GM13976 (cell line): ENCODE data around the gene AGMO.

Source experiments
- DNase-seq: peaks from one replicate; pipeline ENCODE4 v3.0.0; 2012; ENCODE audit warnings: low spot score
- in situ Hi-C: fragments of 300-500 bp; cut with MboI; formaldehyde crosslinking; loops from one replicate; pipeline ENCODE4 v1.12.0; 2022; ENCODE audit warnings: low sequenced_read_pairs, mixed read lengths, inconsistent platforms; ENCODE audit not compliant: unreplicated experiment
- TF ChIP-seq, protein P1 (sequence below): IDR thresholded peaks from 2 replicates; pipeline ENCODE4 v1.5.1; 2012; ENCODE audit warnings: borderline replicate concordance, mild to moderate bottlenecking; ENCODE audit not compliant: insufficient read depth; ENCODE audit errors: extremely low read depth, missing control alignments, control extremely low read depth

AGMO gene

DNA sequence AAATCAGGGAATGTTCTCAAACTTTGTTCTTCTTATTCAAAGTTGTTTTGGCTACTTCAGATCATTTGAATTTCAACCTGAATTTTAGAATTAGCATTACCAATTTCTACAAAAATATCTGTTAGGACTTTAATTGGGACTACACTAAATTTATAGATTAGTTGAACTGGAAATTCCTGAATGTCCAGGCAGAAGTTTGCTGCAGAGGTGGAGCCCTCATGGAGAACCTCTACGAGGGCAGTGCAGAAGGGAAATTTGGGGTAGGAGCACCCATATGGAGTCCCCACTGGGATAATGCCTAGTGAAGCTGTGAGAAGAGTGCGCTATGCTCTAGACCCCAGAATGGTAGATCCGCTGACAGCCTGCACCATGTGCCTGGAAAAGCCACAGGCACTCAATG, 22.8 kb upstream of the AGMO start:
- in situ Hi-C loops, result no loop called here
- TF ChIP-seq, protein P1, sequence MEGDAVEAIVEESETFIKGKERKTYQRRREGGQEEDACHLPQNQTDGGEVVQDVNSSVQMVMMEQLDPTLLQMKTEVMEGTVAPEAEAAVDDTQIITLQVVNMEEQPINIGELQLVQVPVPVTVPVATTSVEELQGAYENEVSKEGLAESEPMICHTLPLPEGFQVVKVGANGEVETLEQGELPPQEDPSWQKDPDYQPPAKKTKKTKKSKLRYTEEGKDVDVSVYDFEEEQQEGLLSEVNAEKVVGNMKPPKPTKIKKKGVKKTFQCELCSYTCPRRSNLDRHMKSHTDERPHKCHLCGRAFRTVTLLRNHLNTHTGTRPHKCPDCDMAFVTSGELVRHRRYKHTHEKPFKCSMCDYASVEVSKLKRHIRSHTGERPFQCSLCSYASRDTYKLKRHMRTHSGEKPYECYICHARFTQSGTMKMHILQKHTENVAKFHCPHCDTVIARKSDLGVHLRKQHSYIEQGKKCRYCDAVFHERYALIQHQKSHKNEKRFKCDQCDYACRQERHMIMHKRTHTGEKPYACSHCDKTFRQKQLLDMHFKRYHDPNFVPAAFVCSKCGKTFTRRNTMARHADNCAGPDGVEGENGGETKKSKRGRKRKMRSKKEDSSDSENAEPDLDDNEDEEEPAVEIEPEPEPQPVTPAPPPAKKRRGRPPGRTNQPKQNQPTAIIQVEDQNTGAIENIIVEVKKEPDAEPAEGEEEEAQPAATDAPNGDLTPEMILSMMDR, result no peak
- no peak for DNase-seq

DNA sequence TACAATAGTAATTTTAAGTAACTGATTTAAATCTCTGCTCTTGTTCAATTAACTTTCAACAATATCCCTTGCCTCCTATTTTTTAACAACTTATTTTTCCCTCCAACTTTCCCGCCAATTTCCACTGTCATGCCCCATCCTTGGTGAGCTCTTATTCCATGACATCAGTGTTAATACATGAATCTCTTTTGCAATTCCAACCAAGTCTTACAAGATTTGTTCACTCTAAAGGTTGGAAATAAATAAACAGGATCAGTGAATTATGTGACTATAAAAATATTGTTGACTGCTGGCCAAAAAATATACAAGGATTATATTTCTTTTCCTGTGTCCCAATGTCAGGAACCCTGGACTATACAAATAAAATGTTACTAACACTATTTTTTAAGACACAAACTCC, 21.0 kb upstream of the AGMO start:
- TF ChIP-seq, protein P1, result no peak
- in situ Hi-C loops, result no loop called here
- no peak for DNase-seq

DNA sequence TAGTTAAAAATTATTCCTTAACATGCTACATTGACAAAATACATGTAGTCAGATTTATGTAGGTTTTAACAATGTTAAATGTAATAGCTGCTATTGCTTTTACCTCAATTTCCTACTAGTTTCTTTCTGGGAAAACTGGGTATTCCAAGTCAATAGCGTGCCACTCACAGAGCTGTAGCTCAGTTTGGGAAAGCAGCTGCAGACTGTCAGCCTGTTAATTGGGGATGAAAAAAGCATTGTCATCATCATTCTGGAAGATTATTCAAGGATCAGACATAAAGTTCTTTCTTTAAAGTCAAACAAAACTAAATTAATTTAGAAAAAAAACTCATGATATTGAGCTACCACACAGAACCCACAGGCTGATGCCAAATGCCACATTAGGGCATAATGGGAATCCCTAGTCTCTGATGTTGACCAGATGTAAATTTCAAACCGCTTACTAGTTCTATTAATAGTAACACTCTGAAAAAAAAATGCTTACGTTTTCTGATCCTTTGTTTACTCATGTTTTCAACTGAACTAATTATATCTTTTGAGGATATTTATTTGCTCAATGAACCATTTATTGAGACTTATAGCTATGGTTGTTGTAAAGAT, 19.6 kb upstream of the AGMO start:
- in situ Hi-C loops, result no loop called here
- no peak for DNase-seq
- TF ChIP-seq, protein P1, result no peak

DNA sequence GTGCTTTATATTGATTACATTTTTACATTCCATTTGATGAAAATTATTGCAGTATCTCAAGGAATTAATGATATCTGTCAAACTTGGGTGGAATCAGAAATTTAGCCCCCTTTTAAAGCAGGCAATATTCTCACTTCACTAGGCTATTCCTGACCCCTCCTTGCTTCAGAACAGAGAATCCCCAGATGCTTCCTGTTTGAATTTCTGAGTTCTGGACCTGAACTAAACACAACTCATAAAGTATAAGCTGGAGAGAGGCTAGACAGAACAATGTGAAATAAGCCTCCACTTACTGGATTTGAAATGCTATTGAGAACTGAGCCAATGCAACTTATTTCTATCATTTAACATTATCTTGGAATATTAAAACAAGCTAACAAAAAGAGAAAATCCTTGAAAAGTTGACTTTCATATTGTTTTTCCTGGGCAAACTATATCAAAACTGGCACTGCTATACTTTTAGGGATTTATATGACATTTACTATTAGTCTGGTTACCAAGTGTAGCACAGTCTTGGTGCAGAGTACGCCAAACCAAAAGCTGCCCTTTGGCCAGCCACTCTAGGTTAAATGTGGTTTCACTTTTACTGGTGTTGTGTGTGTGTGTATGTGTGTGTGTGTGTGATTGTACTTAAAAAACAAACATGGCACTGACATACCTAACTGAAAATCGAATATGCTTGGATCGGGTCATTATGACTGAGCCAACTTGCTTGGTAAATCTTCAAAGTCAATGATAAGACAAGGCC, 19.0 kb upstream of the AGMO start:
- DNase-seq, result no peak
- in situ Hi-C loops, result no loop called here
- TF ChIP-seq, protein P1, result no peak

DNA sequence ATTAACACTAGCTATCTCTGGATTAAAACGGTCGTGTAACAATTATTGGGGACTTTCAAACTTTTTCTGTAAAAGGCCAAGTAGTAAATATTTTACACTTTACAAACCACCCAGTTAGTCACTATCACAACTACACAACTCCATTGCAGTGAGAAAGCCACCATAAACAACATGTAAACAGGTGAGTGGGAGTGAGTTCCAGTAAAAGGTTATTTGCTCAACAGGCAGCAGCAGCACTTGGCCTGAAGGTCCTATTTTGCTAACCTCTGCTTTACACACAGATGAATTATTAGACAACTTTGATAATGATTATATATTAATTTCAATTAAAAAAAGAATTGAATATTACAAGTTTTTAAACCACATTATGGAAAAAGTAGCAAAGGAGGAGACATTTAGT, 15.8 kb upstream of the AGMO start:
- no peak for DNase-seq
- in situ Hi-C loops, result no loop called here
- TF ChIP-seq, protein P1, result no peak

DNA sequence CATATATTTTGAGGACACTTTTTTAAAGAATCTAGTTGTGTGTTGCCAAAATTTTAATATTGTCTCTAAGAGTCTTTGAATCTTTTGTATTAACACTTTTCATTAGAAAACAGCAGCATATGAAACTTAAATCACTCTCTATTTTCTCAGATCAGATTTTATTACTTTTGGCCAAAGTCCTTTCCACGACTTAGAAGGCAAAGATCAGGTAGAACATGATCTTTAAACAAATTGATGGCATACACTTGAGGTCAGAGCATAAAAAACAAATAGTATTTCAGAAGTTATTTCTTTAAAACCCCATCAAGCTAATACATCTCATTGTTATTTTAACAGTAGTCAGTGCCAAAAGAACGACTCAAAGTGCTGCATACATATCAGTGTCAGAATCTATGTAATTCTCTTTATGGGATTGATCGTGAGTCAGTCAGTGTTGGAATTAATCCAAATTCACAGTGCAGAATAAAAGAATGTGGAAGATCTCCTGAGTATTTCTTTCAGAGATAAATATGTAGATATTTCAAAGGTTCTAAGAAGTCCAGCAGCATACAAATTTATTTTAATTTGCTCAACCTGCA, 9.6 kb upstream of the AGMO start:
- DNase-seq, result no peak
- in situ Hi-C loops, result no loop called here

More for the DNA sequence above, 9.6 kb upstream of the AGMO start:
- TF ChIP-seq, protein P1, result no peak
